NCI-H345 treated with DMSO at 0.1 percent for 48 hours (cell line): ENCODE measurements around the gene OPCML.

Experiments used
- DNase-seq: peaks from one replicate; lab custom pipeline; 2025; ENCODE audit not compliant: unreplicated experiment; lab: John Stamatoyannopoulos, UW

OPCML gene

DNA sequence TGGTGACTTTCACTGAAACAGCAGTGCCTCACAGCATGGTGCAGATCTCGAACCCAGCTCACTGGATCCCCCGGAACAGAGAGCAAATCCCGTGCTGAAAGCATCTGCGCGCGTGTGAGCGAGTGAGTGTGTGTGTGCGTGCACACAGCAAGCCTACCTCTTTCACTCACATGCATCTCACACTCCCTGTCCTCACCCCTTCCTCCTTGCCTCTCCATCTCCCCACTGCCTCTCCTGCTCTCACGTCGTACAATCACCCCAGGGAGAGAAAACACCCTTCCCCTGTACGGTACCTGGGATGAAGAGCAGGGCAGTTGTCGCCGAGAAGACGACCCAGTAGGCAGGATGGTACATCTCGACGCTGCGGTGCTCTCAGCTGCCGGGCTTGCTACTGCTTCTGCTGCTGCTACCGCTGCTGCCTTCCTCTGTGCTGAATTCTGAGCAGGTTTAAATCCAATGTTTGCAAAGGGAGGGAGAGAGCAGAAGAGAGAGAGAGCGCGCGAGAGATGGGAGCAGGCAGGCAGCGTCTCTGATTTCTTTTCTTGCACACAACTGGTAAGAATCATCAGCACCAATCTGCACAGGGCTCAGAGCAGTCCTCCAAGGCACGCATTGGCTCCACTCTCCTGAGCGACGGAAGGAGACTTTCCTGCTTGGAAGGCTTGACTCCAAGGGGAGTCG, at the start of gene OPCML:
TSS of gene OPCML (minus strand) at position 531 of the 681 bp plus-strand sequence.
- no peak for DNase-seq

DNA sequence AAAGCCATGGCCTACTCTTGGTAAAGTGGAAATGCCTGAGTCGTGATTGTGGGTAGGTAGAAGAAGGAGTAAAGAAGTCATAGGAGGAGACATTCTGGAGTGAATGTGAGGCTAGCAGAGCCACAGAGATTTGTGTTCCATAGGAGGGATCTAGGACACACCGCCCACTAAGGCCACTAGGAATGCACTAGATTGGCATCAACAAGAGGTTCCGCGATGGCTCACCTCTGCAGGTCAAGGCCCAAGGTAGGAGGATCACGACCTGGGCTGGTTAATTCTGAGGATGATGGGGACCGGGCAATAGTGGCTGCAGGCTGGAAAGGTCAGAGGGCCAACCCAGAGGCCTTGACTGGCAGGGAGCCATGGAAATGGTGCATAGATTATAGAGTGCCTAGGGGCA, 48.8 kb upstream of the OPCML start:
- no peak for DNase-seq

DNA sequence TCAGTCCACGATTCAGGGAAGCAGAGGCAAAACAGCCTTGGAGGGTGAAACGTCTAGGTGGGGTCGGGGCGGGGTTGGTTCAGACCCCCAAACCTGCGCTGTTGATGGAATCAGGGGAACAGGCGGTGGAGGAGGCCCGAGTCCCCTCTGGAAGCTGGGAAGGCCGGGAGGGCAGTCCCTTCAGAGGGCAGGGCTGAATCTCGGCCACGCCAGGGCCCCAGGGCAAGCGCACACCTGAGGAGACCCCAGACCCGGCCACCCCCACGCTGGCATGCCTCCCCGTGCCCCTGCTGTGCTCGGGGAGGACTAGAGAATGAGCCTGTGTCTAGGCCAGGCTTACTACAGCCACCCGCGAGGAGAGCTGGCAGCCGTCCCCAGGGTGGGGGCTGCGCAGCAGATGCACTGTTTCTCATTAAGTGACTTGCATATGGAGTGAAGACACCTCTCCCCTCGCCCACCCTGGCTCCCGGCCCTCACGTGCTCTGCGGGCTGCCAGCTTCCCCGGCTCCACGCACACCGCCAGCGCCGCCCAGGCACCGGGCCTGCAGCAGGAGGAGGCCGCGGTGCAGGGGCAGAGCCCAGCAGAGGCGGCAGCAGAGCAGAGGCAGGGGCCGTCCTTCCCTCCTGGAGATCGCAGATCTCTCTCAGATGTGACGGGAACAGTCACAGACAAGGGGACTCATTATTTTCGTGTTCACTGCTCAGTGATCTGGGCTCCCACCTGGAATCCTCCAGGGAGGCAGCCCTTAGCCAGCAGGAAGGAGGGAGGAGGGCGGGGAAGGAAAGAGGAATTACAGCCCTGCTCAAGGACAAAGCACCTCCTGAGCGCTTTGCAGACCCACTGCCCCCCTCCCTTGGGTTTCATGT, 47.1 kb upstream of the OPCML start:
- no peak for DNase-seq

DNA sequence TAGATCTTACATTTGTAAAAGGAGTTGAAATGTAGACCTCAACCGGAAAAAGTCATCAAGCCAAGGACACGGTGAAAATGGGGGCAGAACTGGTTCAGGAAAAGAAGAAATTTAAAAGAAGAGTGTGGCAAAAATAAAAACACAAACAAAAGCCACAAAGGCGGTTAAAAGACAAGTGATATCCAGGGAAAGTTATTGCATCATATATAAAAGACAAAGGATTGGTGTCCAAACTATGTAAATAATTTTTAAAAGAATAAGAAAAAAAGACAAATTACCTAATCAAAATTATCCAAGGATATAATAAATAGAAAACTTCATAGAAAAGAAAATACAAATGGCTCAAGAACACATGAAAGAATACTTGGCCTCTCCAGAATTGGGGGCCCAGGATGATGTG, 45.1 kb upstream of the OPCML start:
- no peak for DNase-seq

DNA sequence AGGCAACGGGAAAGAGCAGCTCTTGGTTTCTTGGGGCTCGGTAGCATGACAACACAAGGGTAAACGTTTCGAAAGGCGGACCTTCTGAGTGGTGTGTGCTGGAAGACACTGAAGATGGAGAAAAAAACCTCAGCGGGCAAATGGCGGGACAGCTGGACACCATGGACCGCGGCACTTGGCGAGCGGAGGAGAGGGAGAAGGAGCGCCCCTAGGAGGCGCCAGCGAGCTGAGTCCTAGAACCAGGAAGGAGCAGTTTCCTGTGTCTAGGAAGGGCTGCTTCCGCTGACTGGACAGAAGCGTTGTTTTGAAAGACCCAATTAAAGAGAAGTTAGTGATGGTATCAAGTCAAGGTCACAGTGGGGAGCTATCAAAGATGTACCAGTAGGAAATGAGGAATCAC, 44.0 kb upstream of the OPCML start:
- no peak for DNase-seq

DNA sequence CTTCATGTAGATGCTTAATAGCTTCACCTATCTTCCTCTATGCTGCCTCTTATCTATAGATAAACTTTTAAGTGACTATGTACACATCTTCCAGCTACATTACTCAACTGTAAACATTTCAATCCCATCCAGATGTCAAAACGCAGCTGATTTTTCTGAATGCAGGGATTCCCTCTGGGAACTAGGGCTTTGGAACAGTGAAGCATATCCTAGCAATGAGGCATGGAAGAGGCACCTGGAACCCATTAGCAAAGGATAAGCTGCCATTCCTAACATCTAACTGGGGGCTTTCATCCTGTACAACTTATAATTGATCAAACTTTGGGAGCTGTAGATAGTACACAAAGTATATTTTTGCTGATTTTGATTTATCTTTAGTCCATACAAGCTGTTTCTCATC, 40.8 kb upstream of the OPCML start:
- no peak for DNase-seq

DNA sequence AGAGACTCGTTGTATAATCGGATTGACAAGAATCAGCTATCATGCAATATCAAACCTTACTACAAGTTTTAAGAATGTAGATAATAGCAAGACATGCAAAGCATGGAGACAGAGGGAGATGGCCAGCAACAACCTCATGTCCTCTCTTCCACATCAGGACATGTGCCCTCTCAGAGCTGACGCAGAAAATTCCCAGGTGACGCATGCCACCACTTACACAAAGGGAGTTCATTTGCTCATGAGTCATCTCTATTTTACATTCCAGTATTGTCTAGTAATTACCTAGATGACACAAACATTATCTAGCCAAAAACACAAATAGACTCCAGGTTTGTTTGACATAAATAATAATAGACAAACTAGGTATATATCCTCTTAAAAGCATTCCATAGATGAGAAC, 38.1 kb upstream of the OPCML start:
- no peak for DNase-seq

DNA sequence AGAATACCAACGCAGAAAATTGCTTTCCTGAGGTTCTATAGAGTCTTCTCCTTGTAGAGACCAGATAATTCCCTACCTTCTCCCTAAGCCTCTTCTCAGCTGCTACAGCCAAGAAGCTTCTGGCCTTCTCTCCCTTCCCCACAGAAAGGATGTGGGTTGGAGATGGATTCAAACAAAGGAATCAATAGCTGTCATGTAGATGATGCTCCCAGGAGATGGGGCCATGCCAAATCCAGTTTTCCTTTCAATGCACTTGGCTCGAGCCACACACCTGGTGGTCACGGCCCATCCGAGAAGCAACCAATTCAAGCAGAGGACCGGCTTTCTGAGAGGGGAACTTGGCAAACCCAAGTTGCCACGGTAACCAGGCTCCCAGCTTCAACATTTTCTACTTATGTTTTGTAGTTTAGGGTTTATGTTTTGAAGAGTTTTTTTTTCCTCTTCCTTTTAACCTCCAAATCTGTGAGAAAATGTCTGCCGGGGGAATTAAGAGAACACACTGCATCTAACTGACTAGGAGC, 31.3 kb upstream of the OPCML start:
- no peak for DNase-seq

DNA sequence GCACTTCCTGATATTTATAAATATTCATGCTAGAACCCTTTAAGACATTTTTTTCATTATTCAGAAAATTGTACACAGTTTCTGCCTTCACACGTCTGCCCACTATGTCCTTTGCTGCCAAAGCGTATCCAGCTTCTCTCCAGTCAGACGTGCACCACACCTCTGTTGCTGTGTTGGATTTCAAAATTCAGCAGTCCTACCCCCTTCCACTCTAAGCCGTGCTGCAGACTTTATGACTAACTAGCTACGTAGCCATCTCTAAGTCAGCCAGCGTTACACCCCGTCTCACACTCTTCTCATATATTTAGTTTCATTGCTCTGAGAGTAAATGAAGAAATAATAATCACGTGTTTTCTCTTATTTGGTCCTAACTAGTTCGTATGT, 28.2 kb upstream of the OPCML start:
- DNase-seq, result no peak

DNA sequence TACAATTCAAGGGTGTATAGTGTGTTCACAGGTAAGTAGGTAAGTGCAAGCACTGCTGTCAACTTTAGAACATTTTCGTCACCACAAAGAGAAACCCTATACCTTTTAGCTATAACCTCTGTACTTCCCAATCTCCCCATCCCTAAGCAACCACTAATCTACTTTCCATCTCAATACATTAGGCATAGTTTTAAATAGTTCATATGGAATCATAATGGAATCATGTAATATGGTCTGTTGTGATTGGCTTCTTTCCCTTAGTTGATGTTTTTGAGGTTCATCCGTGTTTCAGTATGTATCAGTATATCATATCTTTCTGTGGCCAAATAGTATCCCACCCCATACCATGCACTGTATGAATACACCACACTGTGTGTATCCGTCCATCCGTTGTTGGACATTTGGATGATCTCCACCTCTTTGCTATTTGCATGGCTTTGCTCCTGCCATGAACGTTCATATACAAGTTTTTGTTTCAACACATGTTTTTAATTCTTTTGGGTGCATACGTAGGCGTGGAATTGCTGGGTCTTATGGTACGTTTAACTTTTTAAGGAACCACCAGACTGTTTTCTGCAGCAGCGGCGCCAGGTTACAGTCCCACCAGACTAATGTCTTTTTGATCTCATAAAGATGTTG, 27.7 kb upstream of the OPCML start:
- DNase-seq, result no peak

DNA sequence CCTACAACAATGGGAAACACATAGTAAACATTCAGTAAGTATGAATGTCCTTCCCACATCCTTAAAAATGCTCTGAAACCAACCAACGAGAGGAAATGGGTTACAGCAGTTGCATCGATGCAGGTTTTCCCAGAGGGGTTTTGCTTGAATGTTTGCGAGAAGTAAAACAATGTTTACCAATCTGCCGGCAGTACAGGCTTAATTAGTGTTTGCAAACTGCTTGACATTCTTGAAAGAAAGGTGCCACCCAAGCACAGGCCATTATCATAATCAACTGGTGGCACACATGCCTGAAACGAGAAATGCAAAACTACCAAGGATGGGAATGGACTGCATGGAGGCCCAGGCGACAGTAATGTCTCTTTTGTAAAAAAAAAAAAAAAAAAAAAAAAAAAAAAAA, 27.1 kb upstream of the OPCML start:
- peak; percentile 13 for DNase-seq

DNA sequence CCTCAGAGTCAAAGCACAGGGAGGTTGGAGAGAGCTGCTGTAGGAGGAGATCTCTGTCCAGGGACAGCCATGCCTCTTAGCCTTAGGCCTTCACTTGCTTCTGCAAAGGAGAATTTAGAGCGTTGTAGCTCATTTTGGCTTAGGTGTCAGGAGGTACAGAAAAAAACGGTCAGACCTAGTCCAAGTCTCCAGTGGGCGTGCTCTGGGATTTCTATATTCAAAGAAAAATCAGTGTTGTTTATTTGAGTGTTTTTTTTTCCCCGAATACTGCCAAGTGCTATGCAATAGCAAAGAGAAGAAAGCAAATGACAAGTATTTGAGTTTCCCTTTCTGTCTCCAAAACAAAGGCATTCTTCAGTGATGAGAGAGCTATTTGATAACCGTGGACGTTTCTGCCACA, 22.7 kb upstream of the OPCML start:
- DNase-seq, result no peak

DNA sequence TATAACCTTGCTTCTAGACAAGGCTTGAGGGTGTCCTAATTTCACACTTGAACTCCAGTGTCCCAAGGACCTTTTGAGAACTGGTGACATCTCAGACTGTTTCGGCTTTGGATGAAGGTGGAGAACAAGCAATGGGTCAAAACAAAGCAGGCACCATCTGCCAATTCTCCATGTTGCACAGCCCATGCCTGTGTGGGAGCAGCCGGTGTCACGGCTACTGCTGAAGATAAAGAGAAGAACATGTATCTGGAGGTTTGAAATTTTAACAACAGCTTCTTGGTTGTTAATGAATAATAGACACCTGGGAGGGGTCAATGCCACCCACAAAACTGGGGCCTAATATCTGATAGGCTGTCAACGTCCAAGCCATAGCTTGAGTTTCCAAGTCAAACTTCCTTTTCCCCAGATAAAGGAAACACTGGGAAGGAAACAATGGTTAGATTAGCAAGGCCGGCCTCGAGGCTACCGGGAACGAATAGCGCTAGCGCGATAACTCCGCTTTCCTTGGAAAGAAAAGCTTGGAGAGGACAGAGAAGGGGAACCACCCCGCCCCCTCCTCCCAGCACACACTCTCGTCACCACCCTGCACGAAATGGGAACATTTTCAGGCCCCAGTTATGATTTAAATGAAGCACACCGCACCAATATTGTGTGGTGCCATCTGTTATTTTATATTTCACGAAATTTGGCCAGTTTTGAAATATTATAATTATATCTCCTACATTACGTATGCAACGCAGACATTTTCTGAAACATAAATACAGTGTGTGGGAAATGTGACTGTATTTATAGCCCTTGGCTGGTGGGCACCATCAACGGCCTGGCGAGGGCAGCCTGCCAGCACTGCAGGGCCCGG, 21.8 kb upstream of the OPCML start:
- no peak for DNase-seq

DNA sequence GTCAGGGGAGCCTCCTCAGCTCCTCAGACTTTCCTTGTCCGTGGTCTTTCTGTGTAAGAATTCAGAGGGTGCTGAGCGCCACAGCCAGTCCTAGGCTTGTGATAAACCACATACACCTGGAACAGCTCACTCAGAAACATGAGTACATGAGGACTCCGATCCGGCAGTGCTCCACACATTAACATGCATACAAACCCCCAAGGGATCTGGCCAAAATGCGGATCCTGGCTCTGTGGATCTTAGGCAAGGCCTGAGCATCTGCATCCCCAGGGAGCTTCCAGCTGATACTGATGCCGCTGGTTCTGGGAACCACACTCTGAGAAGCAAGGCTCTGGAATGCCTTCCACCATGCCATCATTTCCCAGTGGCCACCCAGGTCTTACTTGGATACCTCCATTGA, 20.6 kb upstream of the OPCML start:
- no peak for DNase-seq

DNA sequence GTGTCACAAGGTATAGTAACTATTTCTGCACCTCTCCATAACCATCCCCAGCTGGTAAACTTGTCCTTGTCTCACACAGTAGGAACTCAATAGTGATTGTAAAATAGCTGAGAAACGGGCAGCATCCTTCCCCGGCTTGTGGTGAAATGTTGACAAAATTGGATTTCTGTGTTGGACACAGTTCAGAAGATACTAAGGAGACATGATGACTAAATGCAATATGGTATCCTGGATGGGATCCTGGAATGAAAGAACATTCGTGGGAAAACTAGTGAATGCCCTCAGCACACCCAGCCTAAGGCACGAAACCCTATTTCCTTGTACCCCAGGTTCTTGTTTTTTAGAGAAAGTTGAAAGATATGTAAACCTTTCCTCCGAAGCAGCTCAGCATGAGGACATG, 18.8 kb upstream of the OPCML start:
- no peak for DNase-seq

DNA sequence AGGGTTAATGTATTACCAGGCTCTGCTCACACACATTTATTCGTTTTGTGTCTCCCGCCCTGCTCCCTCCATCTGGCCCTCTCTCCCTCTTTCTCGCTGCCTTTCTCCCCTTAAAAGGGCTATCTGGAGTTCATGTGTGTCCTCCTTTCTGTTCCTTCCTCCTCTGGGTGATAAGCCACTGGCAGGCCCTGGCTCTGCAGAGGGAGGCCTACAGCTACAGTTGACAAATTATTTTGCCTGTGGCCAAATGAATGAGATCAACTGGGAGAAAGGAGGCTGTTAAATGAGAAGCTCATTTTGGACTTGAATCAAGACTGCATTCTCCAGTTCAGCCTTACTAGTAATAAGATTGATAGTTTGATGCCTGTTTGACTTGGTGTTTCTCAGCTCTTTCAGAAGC, 17.5 kb upstream of the OPCML start:
- no peak for DNase-seq

DNA sequence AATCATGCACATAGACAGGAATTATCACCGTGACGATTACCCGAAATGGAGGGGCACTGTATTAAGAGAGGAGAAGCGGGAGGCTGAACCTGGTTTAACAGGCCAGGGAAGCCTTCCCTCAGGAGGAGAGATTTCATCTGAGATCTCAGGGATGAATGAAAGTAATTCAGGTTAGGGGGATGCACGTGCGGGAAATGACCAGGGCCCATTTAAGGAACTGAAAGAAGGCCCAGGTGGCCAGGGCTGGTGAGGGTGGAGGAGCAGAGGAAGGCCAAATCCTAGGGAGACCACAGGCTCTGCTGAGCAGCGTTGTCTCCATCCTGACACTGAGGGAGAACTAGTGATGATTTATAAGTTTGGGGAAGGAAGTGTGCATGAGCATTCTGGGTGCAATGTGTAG, 16.3 kb upstream of the OPCML start:
- DNase-seq, result no peak

DNA sequence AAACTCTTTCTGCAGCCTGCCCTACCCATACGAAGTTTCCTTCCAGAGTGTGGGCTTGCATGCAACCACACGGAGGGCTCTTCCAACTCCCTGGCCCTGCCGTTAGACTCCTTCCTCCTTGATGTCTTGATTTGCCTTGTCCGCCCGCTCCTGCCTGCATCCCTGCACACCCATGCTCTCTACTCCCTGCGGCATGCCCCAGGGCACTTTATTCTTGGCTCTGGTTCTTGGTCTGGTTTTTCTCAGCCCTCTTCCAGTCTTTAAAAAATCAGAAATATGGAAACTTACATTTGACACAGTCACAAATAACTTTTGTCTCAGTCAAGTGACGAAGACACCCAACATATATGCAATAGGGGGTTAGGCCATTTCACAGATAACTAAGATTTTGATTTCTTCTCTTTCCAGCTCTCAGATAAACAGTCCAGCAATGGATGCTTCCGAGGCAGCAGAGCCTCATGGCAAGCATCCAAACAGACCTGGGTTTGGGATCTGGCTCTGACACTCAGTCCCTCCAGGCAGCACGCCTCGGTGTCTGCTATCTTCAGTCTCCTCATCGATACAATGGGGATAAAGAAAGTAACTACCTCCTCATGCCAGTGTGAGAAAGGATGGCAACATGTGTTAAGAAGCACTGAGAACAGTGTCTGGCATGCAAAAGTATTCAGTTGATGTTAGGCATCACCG, 15.7 kb upstream of the OPCML start:
- no peak for DNase-seq

DNA sequence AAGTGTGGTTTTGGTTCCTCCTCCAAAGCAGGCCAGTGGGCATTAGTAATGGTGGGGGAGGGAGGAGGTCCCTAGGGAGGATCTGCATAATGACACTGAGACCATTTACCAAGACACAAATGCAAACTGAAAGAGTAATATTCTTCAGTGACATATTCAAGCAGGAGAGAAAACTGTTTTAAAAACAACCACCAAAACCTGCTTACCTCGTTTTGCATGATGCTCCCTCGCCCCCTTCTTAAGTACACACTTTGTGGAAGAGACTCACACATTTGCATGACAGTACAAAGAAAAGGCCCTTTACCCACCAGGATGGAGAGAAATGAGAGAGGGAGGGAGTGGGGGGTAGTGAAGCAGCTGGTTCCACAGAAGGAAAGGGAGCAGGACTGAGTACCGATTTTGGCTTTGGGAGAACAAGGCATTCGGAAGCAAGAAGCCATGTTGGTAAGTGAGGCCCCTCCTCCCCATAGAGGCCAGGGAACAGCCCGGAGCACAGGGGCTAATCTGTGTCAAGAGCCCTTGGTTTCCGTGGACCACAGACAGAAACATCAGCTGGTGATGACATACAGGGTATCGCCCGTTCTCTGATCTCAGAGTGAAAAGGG, 13.0 kb upstream of the OPCML start:
- DNase-seq, result no peak

DNA sequence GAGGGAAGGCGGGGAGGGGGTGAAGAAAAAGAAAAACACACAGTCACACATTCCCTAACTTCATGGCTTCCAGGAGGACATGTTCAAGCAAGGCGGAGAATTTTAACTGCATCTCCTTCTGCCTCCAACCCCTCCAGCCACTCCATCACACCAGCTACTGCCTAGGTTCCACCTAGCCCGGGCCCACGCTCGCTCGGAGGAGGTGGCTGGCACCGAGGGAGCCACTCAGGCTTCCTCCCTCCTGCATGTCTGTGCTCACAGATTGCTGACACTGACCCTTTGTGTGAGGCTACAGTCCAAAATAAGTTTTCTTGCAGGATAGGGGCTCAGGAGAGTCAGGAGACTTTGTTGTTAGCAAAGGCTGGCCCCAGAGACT, 9.4 kb upstream of the OPCML start:
- DNase-seq, result no peak
